ENCODE measurements around the gene ZNF630.
"Not testable (repeated sequence)": the region's sequence is repeated elsewhere in the genome, so short reads cannot be mapped to it uniquely, and the experiment has no call there.

The ZNF630 gene

GRCh38 chrX:48068096-48068887, 3.1 kb downstream of the ZNF630 start:
- Histone ChIP-seq H3K4me3 (ENCODE audit: low read depth in 1 of 2, low read length in 2 of 2) (no peak overlapping the region), H3K4me1 (ENCODE audit: insufficient read depth, low read length) (no peaks in the 10 kb centered on the region), H3K9ac (ENCODE audit: low read length) (no peak overlapping the region), H3K27me3 (ENCODE audit: control insufficient read depth in 1 of 2, insufficient read depth in 2 of 2, low read length in 2 of 2) (no peaks in the 10 kb centered on the region), H3K27ac (ENCODE audit: low read depth, low read length) (no peak overlapping the region), H3K36me3 (ENCODE audit: insufficient read depth, low read length) (no peaks in the 10 kb centered on the region), H3K9me3 (ENCODE audit: low read length) (no peaks in the 10 kb centered on the region)

GRCh38 chrX:48064261-48064660, 7.2 kb downstream of the ZNF630 start:
- Histone ChIP-seq H3K9ac (ENCODE audit: low read length) (no peak overlapping the region), H3K4me1 (ENCODE audit: insufficient read depth, low read length) (no peaks in the 10 kb centered on the region), H3K36me3 (ENCODE audit: insufficient read depth, low read length) (peaks cover 11% of the 10 kb centered on the region), H3K9me3 (ENCODE audit: low read length) (no peaks in the 10 kb centered on the region), H3K27ac (ENCODE audit: low read depth, low read length) (no peak overlapping the region), H3K27me3 (ENCODE audit: control insufficient read depth in 1 of 2, insufficient read depth in 2 of 2, low read length in 2 of 2) (peaks cover 0 to 4% of the 10 kb centered on the region in 2 donors), H3K4me3 (ENCODE audit: low read depth in 1 of 2, low read length in 2 of 2) (no peak overlapping the region)

GRCh38 chrX:48059296-48059639, 12.2 kb downstream of the ZNF630 start:
- Histone ChIP-seq H3K27ac (ENCODE audit: low read depth, low read length) (no peak overlapping the region), H3K27me3 (ENCODE audit: control insufficient read depth in 1 of 2, insufficient read depth in 2 of 2, low read length in 2 of 2) (peaks cover 0 to 4% of the 10 kb centered on the region in 2 donors), H3K9me3 (ENCODE audit: low read length) (no peaks in the 10 kb centered on the region), H3K4me1 (ENCODE audit: insufficient read depth, low read length) (no peaks in the 10 kb centered on the region), H3K36me3 (ENCODE audit: insufficient read depth, low read length) (peaks cover 14% of the 10 kb centered on the region), H3K4me3 (ENCODE audit: low read depth in 1 of 2, low read length in 2 of 2) (no peak overlapping the region), H3K9ac (ENCODE audit: low read length) (no peak overlapping the region)

- Histone ChIP-seq H3K27me3 (ENCODE audit: control insufficient read depth in 1 of 2, insufficient read depth in 2 of 2, low read length in 2 of 2) (peaks cover 0 to 4% of the 10 kb centered on the region in 2 donors), H3K4me3 (ENCODE audit: low read depth in 1 of 2, low read length in 2 of 2) (no peak overlapping the region), H3K27ac (ENCODE audit: low read depth, low read length) (no peak overlapping the region), H3K9ac (ENCODE audit: low read length) (no peak overlapping the region), H3K36me3 (ENCODE audit: insufficient read depth, low read length) (peaks cover 14% of the 10 kb centered on the region), H3K4me1 (ENCODE audit: insufficient read depth, low read length) (no peaks in the 10 kb centered on the region), H3K9me3 (ENCODE audit: low read length) (no peaks in the 10 kb centered on the region)
Measured at GRCh38 chrX:48058621-48059295, 12.7 kb downstream of the ZNF630 start.

- Histone ChIP-seq H3K4me3 (ENCODE audit: low read depth in 1 of 2, low read length in 2 of 2) (no peak overlapping the region), H3K36me3 (ENCODE audit: insufficient read depth, low read length) (no peaks in the 10 kb centered on the region), H3K9ac (ENCODE audit: low read length) (no peak overlapping the region), H3K27me3 (ENCODE audit: control insufficient read depth in 1 of 2, insufficient read depth in 2 of 2, low read length in 2 of 2) (no peaks in the 10 kb centered on the region), H3K9me3 (ENCODE audit: low read length) (no peaks in the 10 kb centered on the region), H3K27ac (ENCODE audit: low read depth, low read length) (no peak overlapping the region), H3K4me1 (ENCODE audit: insufficient read depth, low read length) (no peaks in the 10 kb centered on the region)
Measured at GRCh38 chrX:48046846-48047245, 24.6 kb downstream of the ZNF630 start.

- no peak overlapping the region for H3K9ac ChIP-seq (ENCODE audit: low read length)
- H3K36me3 ChIP-seq (ENCODE audit: insufficient read depth, low read length), result no peaks in the 10 kb centered on the region
- no peaks in the 10 kb centered on the region for H3K9me3 ChIP-seq (ENCODE audit: low read length)
- H3K27ac ChIP-seq (ENCODE audit: low read depth, low read length), result no peak overlapping the region
- H3K4me3 ChIP-seq (ENCODE audit: low read depth in 1 of 2, low read length in 2 of 2), result no peak overlapping the region
- no peaks in the 10 kb centered on the region for H3K27me3 ChIP-seq (ENCODE audit: control insufficient read depth in 1 of 2, insufficient read depth in 2 of 2, low read length in 2 of 2)
- H3K4me1 ChIP-seq (ENCODE audit: insufficient read depth, low read length), result no peaks in the 10 kb centered on the region
Measured at GRCh38 chrX:48045410-48046311, 25.8 kb downstream of the ZNF630 start.

GRCh38 chrX:48043056-48043455, 28.4 kb downstream of the ZNF630 start:
- Histone ChIP-seq H3K4me3 (ENCODE audit: low read depth in 1 of 2, low read length in 2 of 2) (no peak overlapping the region), H3K4me1 (ENCODE audit: insufficient read depth, low read length) (no peaks in the 10 kb centered on the region), H3K9ac (ENCODE audit: low read length) (no peak overlapping the region), H3K9me3 (ENCODE audit: low read length) (no peaks in the 10 kb centered on the region), H3K36me3 (ENCODE audit: insufficient read depth, low read length) (no peaks in the 10 kb centered on the region), H3K27ac (ENCODE audit: low read depth, low read length) (no peak overlapping the region), H3K27me3 (ENCODE audit: control insufficient read depth in 1 of 2, insufficient read depth in 2 of 2, low read length in 2 of 2) (no peaks in the 10 kb centered on the region)

- no peaks in the 10 kb centered on the region for H3K27me3 ChIP-seq (ENCODE audit: control insufficient read depth in 1 of 2, insufficient read depth in 2 of 2, low read length in 2 of 2)
- H3K27ac ChIP-seq (ENCODE audit: low read depth, low read length), result no peak overlapping the region
- H3K4me1 ChIP-seq (ENCODE audit: insufficient read depth, low read length), result no peaks in the 10 kb centered on the region
- H3K9ac ChIP-seq (ENCODE audit: low read length), result no peak overlapping the region
- no peaks in the 10 kb centered on the region for H3K36me3 ChIP-seq (ENCODE audit: insufficient read depth, low read length)
- no peaks in the 10 kb centered on the region for H3K9me3 ChIP-seq (ENCODE audit: low read length)
- no peak overlapping the region for H3K4me3 ChIP-seq (ENCODE audit: low read depth in 1 of 2, low read length in 2 of 2)
Measured at GRCh38 chrX:48035891-48036290, 35.5 kb downstream of the ZNF630 start.

GRCh38 chrX:48030641-48031173, 40.7 kb downstream of the ZNF630 start:
- H3K27ac ChIP-seq (ENCODE audit: low read depth, low read length); H3K36me3 ChIP-seq (ENCODE audit: insufficient read depth, low read length); H3K9ac ChIP-seq (ENCODE audit: low read length); H3K4me1 ChIP-seq (ENCODE audit: insufficient read depth, low read length); H3K27me3 ChIP-seq (ENCODE audit: control insufficient read depth in 1 of 2, insufficient read depth in 2 of 2, low read length in 2 of 2); H3K4me3 ChIP-seq (ENCODE audit: low read depth in 1 of 2, low read length in 2 of 2); H3K9me3 ChIP-seq (ENCODE audit: low read length): not testable (repeated sequence)

GRCh38 chrX:48030237-48030636, 41.2 kb downstream of the ZNF630 start:
- no peaks in the 10 kb centered on the region for H3K9me3 ChIP-seq (ENCODE audit: low read length)
- no peak overlapping the region for H3K9ac ChIP-seq (ENCODE audit: low read length)
- H3K27me3 ChIP-seq (ENCODE audit: control insufficient read depth in 1 of 2, insufficient read depth in 2 of 2, low read length in 2 of 2), result no peaks in the 10 kb centered on the region
- no peak overlapping the region for H3K27ac ChIP-seq (ENCODE audit: low read depth, low read length)
- H3K4me1 ChIP-seq (ENCODE audit: insufficient read depth, low read length), result no peaks in the 10 kb centered on the region
- H3K36me3 ChIP-seq (ENCODE audit: insufficient read depth, low read length), result no peaks in the 10 kb centered on the region
- no peak overlapping the region for H3K4me3 ChIP-seq (ENCODE audit: low read depth in 1 of 2, low read length in 2 of 2)

- Histone ChIP-seq H3K4me1 (ENCODE audit: insufficient read depth, low read length) (no peaks in the 10 kb centered on the region), H3K27ac (ENCODE audit: low read depth, low read length) (no peak overlapping the region), H3K27me3 (ENCODE audit: control insufficient read depth in 1 of 2, insufficient read depth in 2 of 2, low read length in 2 of 2) (no peaks in the 10 kb centered on the region)
Measured at GRCh38 chrX:48028091-48028490, 43.3 kb downstream of the ZNF630 start.

More at GRCh38 chrX:48028091-48028490, 43.3 kb downstream of the ZNF630 start:
- no peaks in the 10 kb centered on the region for H3K36me3 ChIP-seq (ENCODE audit: insufficient read depth, low read length)
- H3K4me3 ChIP-seq (ENCODE audit: low read depth in 1 of 2, low read length in 2 of 2), result no peak overlapping the region
- no peaks in the 10 kb centered on the region for H3K9me3 ChIP-seq (ENCODE audit: low read length)
- no peak overlapping the region for H3K9ac ChIP-seq (ENCODE audit: low read length)

All from muscle layer of colon (tissue), 2 donors.